Loucy (cell line): ENCODE data around the gene PRRX1.
A peak's percentile ranks its signal among the peaks of the same experiment; 100 is the strongest.

Experiments
- H2AFZ ChIP-seq: fragments of 200-600 bp; sonication (generic); 2 replicates; pipeline ENCODE4 v1.6.0; 2016; ENCODE audit warnings: antibody characterized with exemption, mild to moderate bottlenecking, low read length, moderate library complexity
- H3F3A ChIP-seq: fragments of 200-600 bp; 2 replicates; pipeline ENCODE4 v1.6.0; 2016; ENCODE audit warnings: antibody characterized with exemption, low read depth, mild to moderate bottlenecking
- H3K27me3 ChIP-seq: fragments of 200-600 bp; sonication (generic); 2 replicates; pipeline ENCODE4 v1.6.1; 2014; ENCODE audit warnings: low read length, mild to moderate bottlenecking; ENCODE audit not compliant: insufficient read depth, poor library complexity, severe bottlenecking
- H3K36me3 ChIP-seq: fragments of 200-600 bp; sonication (generic); 2 replicates; pipeline ENCODE4 v1.6.1; 2016; ENCODE audit warnings: low read length; ENCODE audit not compliant: insufficient read depth
- H3K4me1 ChIP-seq: fragments of 200-600 bp; sonication (generic); 2 replicates; pipeline ENCODE4 v1.5.1; 2014; ENCODE audit warnings: low read length, mild to moderate bottlenecking; ENCODE audit not compliant: insufficient read depth, poor library complexity, severe bottlenecking
- H3K4me2 ChIP-seq: fragments of 200-600 bp; sonication (generic); 2 replicates; pipeline ENCODE4 v1.6.0; 2014; ENCODE audit warnings: antibody characterized with exemption, low read length, low read depth, mild to moderate bottlenecking; ENCODE audit not compliant: poor library complexity, severe bottlenecking
- H3K4me3 ChIP-seq: fragments of 200-600 bp; sonication (generic); 2 replicates; pipeline ENCODE4 v1.5.1; 2014; ENCODE audit warnings: low read length, mild to moderate bottlenecking, mixed read lengths; ENCODE audit not compliant: poor library complexity, severe bottlenecking
- H3K79me2 ChIP-seq: fragments of 200-600 bp; sonication (generic); 2 replicates; pipeline ENCODE4 v1.6.1; 2014; ENCODE audit warnings: low read length; ENCODE audit not compliant: insufficient read depth
- H3K9ac ChIP-seq: fragments of 200-600 bp; sonication (generic); 2 replicates; pipeline ENCODE4 v1.6.0; 2014; ENCODE audit warnings: mild to moderate bottlenecking, low read depth, low read length, moderate library complexity; ENCODE audit not compliant: poor library complexity, severe bottlenecking
- H3K9me2 ChIP-seq: fragments of 200-600 bp; sonication (generic); replicated peaks from 2 replicates; pipeline ENCODE4 v1.6.1; 2016; ENCODE audit warnings: low read depth, low read length, mixed read lengths
- H3K9me3 ChIP-seq: fragments of 200-600 bp; sonication (generic); 2 replicates; pipeline ENCODE4 v1.6.1; 2014; ENCODE audit warnings: mild to moderate bottlenecking, antibody characterized with exemption, low read length, low read depth; ENCODE audit not compliant: insufficient read depth
- H4K20me1 ChIP-seq: fragments of 200-600 bp; sonication (generic); 2 replicates; pipeline ENCODE4 v1.6.0; 2014; ENCODE audit warnings: antibody characterized with exemption, low read length, mild to moderate bottlenecking; ENCODE audit not compliant: insufficient read depth, poor library complexity, severe bottlenecking
- CTCF ChIP-seq: fragments of 200-600 bp; sonication (generic); conservative IDR thresholded peaks from 2 replicates; pipeline ENCODE4 v1.5.1; 2014; ENCODE audit warnings: mild to moderate bottlenecking, antibody characterized with exemption, low read length
- EZH2phosphoT487 ChIP-seq: fragments of 200-600 bp; IDR thresholded peaks from 2 replicates; pipeline ENCODE4 v1.6.1; 2018; ENCODE audit warnings: antibody characterized with exemption, mild to moderate bottlenecking, moderate library complexity, borderline replicate concordance

Gene PRRX1

GRCh38 chr1:170765712-170766330 is 101.9 kb downstream of the PRRX1 start:
- no peak overlapping the region for H3K4me2 ChIP-seq
- peaks cover 16% of the 10 kb centered on the region for H3K4me1 ChIP-seq
- H3F3A ChIP-seq = no peaks in the 10 kb centered on the region
- H3K9ac ChIP-seq = no peak overlapping the region
- H3K9me2 ChIP-seq = no peaks in the 10 kb centered on the region
- H3K36me3 ChIP-seq = no peaks in the 10 kb centered on the region
- H3K27me3 ChIP-seq = no peaks in the 10 kb centered on the region
- no peaks in the 10 kb centered on the region for H3K9me3 ChIP-seq
- no peak overlapping the region for H3K4me3 ChIP-seq
- no peaks in the 10 kb centered on the region for H4K20me1 ChIP-seq
- H3K79me2 ChIP-seq = no peaks in the 10 kb centered on the region
- TF ChIP-seq EZH2phosphoT487 (no peak), CTCF (peak; percentile 79)
- peak overlapping the region; percentile 32; the same call in 1 of the 2 replicates for H2AFZ ChIP-seq

- Histone ChIP-seq H3K79me2 (no peaks in the 10 kb centered on the region), H3K4me3 (no peak overlapping the region), H2AFZ (no peak overlapping the region), H3K9ac (no peak overlapping the region), H3K36me3 (no peaks in the 10 kb centered on the region), H3K4me2 (no peak overlapping the region), H3F3A (no peaks in the 10 kb centered on the region), H3K9me2 (no peaks in the 10 kb centered on the region), H4K20me1 (no peaks in the 10 kb centered on the region), H3K4me1 (peaks cover 16% of the 10 kb centered on the region), H3K9me3 (no peaks in the 10 kb centered on the region), H3K27me3 (no peaks in the 10 kb centered on the region)
- TF ChIP-seq EZH2phosphoT487 (no peak), CTCF (no peak)
These were observed 105.0 kb downstream of the PRRX1 start for GRCh38 chr1:170768929-170769328.

GRCh38 chr1:170769691-170770090 is 105.8 kb downstream of the PRRX1 start:
- Histone ChIP-seq H3K4me3 (no peak overlapping the region), H3K27me3 (no peaks in the 10 kb centered on the region), H2AFZ (no peak overlapping the region), H4K20me1 (no peaks in the 10 kb centered on the region), H3K9me2 (no peaks in the 10 kb centered on the region), H3K9me3 (no peaks in the 10 kb centered on the region), H3K79me2 (no peaks in the 10 kb centered on the region), H3F3A (no peaks in the 10 kb centered on the region), H3K9ac (no peak overlapping the region), H3K4me1 (peaks cover 16% of the 10 kb centered on the region), H3K36me3 (no peaks in the 10 kb centered on the region), H3K4me2 (no peak overlapping the region)
- TF ChIP-seq EZH2phosphoT487 = no peak
- TF ChIP-seq CTCF = no peak
